Upper lobe of right lung (tissue), 1 donor: ENCODE results near the gene XG. TPM values are rescaled to one million over a fixed set of nuclear protein-coding genes. Genes with fewer than 3 reads are reported as not detected.

Experiments
- ATAC-seq: fragments of 200-7000 bp; cut with Tn5 transposase; one replicate; pipeline ENCODE4 v1.9.1; 2020; ENCODE audit warnings: mild to moderate bottlenecking, moderate library complexity
- DNase-seq: peaks from one replicate; pipeline ENCODE4 v3.0.0-alpha.2; 2020
- H3K27ac ChIP-seq: fragments of 200-600 bp; one replicate; pipeline ENCODE4 v1.8.0; 2022
- H3K27me3 ChIP-seq: fragments of 200-600 bp; one replicate; pipeline ENCODE4 v1.8.0; 2022; ENCODE audit warnings: mild to moderate bottlenecking
- H3K36me3 ChIP-seq: fragments of 200-600 bp; one replicate; pipeline ENCODE4 v1.8.0; 2022
- H3K4me1 ChIP-seq: fragments of 200-600 bp; one replicate; pipeline ENCODE4 v1.8.0; 2022
- H3K4me3 ChIP-seq: fragments of 200-600 bp; one replicate; pipeline ENCODE4 v1.8.0; 2022; ENCODE audit warnings: mild to moderate bottlenecking
- H3K9me3 ChIP-seq: fragments of 200-600 bp; one replicate; pipeline ENCODE4 v1.8.0; 2022
- intact Hi-C: fragments of 100-400 bp; cut with DNase I; formaldehyde crosslinking; loops from one replicate; pipeline ENCODE4 v1.11.0; 2022
- total RNA-seq: library from RNA; stranded (reverse); fragmentation: NEBNext Ultra II Directional; extraction: Animal tissue kit (Norgen Biotek cat#: 25700); gene quantifications from one replicate; pipeline ENCODE4 v1.2.1, GENCODE V29; 2021
- TF ChIP-seq, protein P1 (sequence below): fragments of 200-600 bp; IDR thresholded peaks from one replicate; pipeline ENCODE4 v1.8.0; 2022; ENCODE audit warnings: antibody characterized with exemption
- donor health status: DM: no; HTN: yes; CAD: no; lungs with severe emphysema.

XG gene
- total RNA-seq, 1 donor from 2014 or later = 0.64 TPM

DNA sequence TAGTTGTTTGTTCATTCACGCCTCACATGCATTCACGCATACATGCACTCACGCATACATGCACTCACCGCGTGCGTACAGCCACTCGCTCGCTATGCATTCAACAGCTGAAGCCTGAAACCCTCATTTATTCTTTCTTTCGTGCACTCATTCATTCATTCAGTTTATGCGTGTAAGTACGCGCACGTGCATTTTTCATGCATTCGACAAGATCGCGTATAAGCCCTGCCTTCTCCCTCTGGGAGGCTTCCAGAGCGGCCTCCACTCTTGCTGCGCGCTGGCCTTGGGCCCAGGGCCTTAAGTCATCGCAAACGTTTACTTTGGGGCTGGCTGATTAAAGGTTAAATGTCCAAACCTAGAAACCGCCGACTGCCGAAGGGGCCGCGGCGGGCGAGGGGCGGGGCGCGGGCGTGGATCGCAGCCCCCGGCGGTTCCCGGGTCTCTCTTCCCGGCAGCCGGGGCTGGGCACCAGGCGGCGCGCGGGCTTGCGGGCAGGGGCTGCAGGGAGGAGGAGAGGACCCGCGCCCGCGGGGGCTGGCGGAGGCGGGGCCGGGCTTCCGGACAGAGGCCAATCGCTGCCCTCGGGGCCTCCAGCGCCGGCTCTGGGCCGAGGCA, 76.6 kb downstream of the XG start, which contains the start of gene GYG2:
GYG2 (plus strand) TSS at position 587 of the 615 bp plus-strand sequence. CDS start 1,259 bp downstream, outside the sequence.
- Histone ChIP-seq H3K27ac (no peak within 1 kb of the TSS), H3K4me1 (no peaks in the 10 kb centered on the region), H3K4me3 (peak within 1 kb of the TSS; percentile 32), H3K36me3 (no peaks in the 10 kb centered on the region), H3K9me3 (no peaks in the 10 kb centered on the region), H3K27me3 (no peaks in the 10 kb centered on the region)
- TF ChIP-seq, protein P1, sequence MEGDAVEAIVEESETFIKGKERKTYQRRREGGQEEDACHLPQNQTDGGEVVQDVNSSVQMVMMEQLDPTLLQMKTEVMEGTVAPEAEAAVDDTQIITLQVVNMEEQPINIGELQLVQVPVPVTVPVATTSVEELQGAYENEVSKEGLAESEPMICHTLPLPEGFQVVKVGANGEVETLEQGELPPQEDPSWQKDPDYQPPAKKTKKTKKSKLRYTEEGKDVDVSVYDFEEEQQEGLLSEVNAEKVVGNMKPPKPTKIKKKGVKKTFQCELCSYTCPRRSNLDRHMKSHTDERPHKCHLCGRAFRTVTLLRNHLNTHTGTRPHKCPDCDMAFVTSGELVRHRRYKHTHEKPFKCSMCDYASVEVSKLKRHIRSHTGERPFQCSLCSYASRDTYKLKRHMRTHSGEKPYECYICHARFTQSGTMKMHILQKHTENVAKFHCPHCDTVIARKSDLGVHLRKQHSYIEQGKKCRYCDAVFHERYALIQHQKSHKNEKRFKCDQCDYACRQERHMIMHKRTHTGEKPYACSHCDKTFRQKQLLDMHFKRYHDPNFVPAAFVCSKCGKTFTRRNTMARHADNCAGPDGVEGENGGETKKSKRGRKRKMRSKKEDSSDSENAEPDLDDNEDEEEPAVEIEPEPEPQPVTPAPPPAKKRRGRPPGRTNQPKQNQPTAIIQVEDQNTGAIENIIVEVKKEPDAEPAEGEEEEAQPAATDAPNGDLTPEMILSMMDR = no peak
- intact Hi-C loops = no loop called here
- ATAC-seq (peak; percentile 64), DNase-seq (no peak)

DNA sequence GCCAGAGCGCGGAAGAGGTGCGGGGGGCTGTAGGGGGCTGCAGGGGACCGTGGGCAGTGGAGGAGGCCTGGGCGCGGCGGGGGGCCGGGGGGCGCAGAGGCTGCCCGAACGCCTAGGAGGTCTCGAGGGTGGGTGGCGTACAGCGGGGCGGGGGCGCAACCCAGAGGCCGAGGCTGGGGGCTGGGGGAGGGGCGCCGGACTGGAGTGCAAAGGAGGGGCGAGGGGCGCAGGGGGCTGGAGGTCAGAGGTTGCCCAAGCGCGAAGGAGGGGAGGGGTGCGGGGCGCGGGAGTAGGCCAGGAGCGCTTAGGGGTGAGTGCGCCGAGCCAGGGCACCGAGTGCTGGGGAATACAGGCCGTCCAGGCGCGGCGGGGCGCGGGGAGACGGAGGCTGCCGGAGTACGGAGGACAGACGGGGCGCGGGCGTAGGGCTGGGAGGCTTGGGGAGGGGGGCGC, 77.1 kb downstream of the XG start:
- no peaks in the 10 kb centered on the region for H3K27me3 ChIP-seq
- ATAC-seq (peak; percentile 41), DNase-seq (no peak)
- H3K9me3 ChIP-seq = no peaks in the 10 kb centered on the region
- no peaks in the 10 kb centered on the region for H3K36me3 ChIP-seq
- H3K4me1 ChIP-seq = no peaks in the 10 kb centered on the region
- intact Hi-C loops = no loop called here
- TF ChIP-seq, protein P1 = no peak
- H3K27ac ChIP-seq = no peak overlapping the region
- peak overlapping the region; percentile 32 for H3K4me3 ChIP-seq

DNA sequence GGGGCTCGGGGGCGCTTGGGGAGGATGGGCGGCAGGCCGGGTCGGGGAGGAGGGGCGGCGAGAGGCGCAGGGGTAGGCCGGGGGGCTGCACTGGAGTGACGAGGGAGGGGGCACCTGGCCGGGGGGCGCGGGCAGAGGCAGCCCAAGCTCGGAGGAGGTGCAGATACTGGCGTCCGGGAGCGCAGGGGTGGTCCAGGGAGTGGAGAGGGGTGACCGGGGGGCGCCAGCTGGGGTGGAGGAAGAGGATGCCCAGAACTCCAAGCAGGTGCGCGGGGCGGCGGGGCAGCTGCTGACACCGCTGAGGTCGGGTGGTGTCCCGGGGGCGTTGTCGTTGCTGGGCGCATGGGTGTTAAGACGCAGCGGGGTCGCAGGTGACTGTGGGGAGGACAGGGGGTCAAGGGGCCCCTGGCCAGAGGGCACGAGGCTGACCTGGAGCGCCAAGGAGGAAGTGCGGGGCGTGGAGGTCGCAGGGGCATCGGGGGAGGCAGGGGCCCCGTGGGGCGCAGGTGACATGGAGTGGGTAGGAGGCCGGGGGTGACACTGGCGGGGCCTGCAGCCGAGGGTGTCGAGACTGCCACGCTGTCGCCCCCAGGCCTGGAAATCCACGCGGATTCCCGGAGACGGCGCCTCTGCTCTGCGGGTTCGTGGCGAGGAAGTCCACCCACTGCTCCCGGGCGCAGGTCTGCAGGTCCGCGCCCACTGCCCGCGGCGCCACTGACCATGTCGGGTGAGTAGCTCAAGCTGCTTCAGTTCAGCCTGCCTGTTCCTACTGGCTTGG, 77.8 kb downstream of the XG start:
- Histone ChIP-seq H3K27ac (no peak overlapping the region), H3K4me1 (no peaks in the 10 kb centered on the region), H3K27me3 (no peaks in the 10 kb centered on the region), H3K36me3 (no peaks in the 10 kb centered on the region), H3K4me3 (peak overlapping the region; percentile 32), H3K9me3 (no peaks in the 10 kb centered on the region)
- ATAC-seq (no peak), DNase-seq (no peak)
- TF ChIP-seq, protein P1 = no peak
- intact Hi-C loops = no loop called here

DNA sequence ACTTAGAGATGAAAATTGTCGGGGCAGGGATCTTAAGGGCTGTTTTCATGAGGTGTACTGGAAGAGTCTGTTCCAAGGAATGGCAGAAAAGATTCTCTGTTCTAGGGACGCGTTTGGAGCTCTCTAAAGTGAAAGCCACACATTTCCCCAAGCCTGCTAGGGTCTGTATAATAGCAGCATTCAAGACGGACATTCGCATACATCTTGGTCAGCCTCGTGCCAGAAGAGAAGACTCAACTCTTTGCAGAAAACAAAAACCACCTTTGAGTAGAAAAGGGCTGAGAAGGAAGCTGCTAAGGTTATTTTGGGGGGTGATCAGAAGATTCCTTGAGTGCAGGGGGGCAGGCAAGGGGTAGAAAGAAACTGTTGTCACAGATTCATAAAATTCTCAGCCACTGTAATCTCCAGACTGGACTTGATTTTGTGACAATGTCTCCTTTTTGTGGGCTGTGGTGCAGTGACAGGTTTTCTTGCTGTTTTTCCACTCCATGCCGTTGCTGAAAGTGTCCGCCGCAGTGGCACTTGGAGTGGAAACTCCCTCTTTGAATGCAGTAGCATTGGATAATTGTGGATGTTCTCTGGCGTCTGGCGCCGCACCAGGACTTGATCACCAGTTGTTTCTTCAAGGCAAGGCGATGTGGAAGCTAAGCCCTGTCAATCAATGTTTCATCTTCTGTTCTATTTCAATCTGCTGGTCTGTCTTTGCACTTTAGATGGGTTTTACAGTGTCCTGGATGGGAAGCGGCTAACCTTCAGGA, 79.8 kb downstream of the XG start:
- Histone ChIP-seq H3K36me3 (no peaks in the 10 kb centered on the region), H3K4me1 (no peaks in the 10 kb centered on the region), H3K27ac (no peak overlapping the region), H3K27me3 (no peaks in the 10 kb centered on the region), H3K4me3 (no peak overlapping the region), H3K9me3 (no peaks in the 10 kb centered on the region)
- DNase-seq (no peak), ATAC-seq (no peak)
- intact Hi-C loops = no loop called here
- TF ChIP-seq, protein P1 = no peak

DNA sequence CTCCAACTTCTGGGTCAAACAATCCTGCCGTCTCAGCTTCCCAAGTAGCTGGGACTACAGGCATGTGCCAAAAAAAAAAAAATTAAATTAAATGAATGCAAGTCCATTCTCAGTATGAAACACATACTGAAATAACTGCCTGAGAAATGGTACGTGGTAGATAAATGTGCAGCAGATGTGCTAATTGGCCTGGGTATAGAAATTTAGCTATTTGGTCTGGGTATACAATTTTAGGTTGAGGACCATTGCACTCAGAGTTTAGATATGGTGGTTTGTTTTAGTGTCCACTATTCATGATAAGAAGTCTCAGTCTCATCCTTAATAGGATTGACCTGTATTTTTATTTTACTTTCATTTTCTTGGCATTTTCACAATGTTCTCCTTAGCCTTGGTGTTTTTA, 86.1 kb downstream of the XG start:
- Histone ChIP-seq H3K4me3 (no peak overlapping the region), H3K4me1 (no peaks in the 10 kb centered on the region), H3K9me3 (no peaks in the 10 kb centered on the region), H3K27me3 (no peaks in the 10 kb centered on the region), H3K36me3 (no peaks in the 10 kb centered on the region), H3K27ac (no peak overlapping the region)
- ATAC-seq (no peak), DNase-seq (no peak)
- intact Hi-C loops = no loop called here
- TF ChIP-seq, protein P1 = no peak
